Measurements from ENCODE around the gene GNPTAB.
"Not testable (repeated sequence)": the region's sequence is repeated elsewhere in the genome, so short reads cannot be mapped to it uniquely, and the experiment has no call there.

GNPTAB gene

DNA sequence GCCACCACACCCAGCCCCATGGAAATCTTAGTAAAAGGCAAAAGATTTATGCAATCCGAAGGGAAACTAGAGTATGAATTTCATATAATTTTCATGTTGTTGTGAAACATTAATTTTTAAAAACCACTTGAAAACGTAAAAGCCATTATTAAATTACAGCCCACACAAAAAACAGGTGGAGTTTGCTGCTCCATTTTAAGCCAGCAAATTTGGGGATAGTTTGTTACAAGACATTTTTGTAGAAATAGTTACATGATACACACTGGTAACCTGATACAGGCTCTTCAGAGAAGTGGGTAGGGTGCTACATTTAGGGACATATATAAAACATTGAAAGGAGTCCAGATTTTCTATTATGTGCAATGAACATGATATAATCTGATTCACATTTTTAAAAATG, 17.6 kb downstream of the GNPTAB start:
- no peak overlapping the region for H2AFZ ChIP-seq (ENCODE audit: low read depth, low read length)
- H3K79me2 ChIP-seq (ENCODE audit: low read length): peaks cover 13% of the 10 kb centered on the region
- no peak overlapping the region for H3K27ac ChIP-seq (ENCODE audit: low read length)
- H3K9ac ChIP-seq (ENCODE audit: low read length): no peak overlapping the region
- H3K4me1 ChIP-seq (ENCODE audit: low read length): no peaks in the 10 kb centered on the region
- H3K27me3 ChIP-seq (ENCODE audit: low read depth, low read length): 0 out of 2 replicates have a peak, but pooled peaks cover 2% of the 10 kb centered on the region
- no peaks in the 10 kb centered on the region for H3K9me3 ChIP-seq (ENCODE audit: insufficient read depth, low read length)
- TF ChIP-seq EZH2phosphoT487 (IDR thresholded peaks at IDR 0.05; ENCODE audit: low read depth): no peak
- TF ChIP-seq, protein P1, sequence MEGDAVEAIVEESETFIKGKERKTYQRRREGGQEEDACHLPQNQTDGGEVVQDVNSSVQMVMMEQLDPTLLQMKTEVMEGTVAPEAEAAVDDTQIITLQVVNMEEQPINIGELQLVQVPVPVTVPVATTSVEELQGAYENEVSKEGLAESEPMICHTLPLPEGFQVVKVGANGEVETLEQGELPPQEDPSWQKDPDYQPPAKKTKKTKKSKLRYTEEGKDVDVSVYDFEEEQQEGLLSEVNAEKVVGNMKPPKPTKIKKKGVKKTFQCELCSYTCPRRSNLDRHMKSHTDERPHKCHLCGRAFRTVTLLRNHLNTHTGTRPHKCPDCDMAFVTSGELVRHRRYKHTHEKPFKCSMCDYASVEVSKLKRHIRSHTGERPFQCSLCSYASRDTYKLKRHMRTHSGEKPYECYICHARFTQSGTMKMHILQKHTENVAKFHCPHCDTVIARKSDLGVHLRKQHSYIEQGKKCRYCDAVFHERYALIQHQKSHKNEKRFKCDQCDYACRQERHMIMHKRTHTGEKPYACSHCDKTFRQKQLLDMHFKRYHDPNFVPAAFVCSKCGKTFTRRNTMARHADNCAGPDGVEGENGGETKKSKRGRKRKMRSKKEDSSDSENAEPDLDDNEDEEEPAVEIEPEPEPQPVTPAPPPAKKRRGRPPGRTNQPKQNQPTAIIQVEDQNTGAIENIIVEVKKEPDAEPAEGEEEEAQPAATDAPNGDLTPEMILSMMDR (IDR thresholded peaks at IDR 0.05; ENCODE audit: low read depth, low read length): no peak
- peaks cover 4% of the 10 kb centered on the region for H3K36me3 ChIP-seq (replicated peaks; ENCODE audit: low read depth, low read length)
- H3K4me3 ChIP-seq (ENCODE audit: low read length): no peak overlapping the region
- no peak overlapping the region for H3K4me2 ChIP-seq (ENCODE audit: low read length)
- 0 out of 2 replicates have a peak, but pooled peaks cover 4% of the 10 kb centered on the region for H4K20me1 ChIP-seq (ENCODE audit: insufficient read depth, low read length)

DNA sequence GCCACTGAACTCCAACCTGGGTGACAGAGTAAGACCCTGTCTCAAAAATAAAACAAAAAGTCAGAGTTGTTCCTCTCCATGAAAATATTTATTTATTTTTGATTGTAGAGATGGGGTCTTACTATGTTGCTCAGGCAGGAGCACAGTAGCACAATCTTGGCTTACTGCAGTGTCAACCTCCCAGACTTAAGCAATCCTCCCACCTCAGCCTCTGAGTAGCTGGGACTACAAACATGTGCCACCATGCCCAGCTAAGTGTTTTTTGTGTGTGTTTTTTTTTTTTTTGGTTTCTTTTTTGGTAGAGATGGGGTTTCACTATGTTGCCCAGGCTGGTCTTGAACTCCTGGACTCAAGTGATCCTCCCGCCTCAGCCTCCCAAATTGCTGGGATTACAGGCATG, 18.0 kb downstream of the GNPTAB start:
- not testable (repeated sequence) for H3K9ac ChIP-seq (ENCODE audit: low read length); H3K36me3 ChIP-seq (replicated peaks; ENCODE audit: low read depth, low read length)
- H3K79me2 ChIP-seq (ENCODE audit: low read length): peaks cover 10% of the 10 kb centered on the region

DNA sequence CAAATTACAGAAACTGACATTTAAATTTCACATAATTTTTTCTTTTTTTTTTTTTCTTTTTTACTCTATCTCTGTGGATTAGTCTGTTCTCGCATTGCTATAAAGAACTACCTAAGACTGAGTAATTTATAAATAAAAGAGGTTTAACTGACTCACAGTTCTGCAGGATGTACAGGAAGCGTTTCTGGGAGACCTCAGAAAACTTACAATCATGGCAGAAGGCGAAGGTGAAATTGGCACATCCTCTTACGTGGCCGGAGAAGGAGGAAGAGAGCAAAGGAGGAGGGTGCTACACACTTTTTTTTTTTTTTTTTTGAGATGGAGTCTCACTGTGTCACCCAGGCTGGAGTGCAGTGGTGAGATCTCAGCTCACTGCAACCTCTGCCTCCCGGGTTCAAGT, 19.4 kb downstream of the GNPTAB start:
- not testable (repeated sequence) for H3K9ac ChIP-seq (ENCODE audit: low read length); H3K79me2 ChIP-seq (ENCODE audit: low read length); H3K36me3 ChIP-seq (replicated peaks; ENCODE audit: low read depth, low read length); H3K27me3 ChIP-seq (ENCODE audit: low read depth, low read length); H3K4me3 ChIP-seq (ENCODE audit: low read length); H3K27ac ChIP-seq (ENCODE audit: low read length); H3K4me2 ChIP-seq (ENCODE audit: low read length); H4K20me1 ChIP-seq (ENCODE audit: insufficient read depth, low read length); H3K9me3 ChIP-seq (ENCODE audit: insufficient read depth, low read length); H3K4me1 ChIP-seq (ENCODE audit: low read length); H2AFZ ChIP-seq (ENCODE audit: low read depth, low read length)

More for the DNA sequence above, 18.0 kb downstream of the GNPTAB start:
- H3K9me3 ChIP-seq (ENCODE audit: insufficient read depth, low read length); H3K27ac ChIP-seq (ENCODE audit: low read length); H3K4me2 ChIP-seq (ENCODE audit: low read length); H3K4me3 ChIP-seq (ENCODE audit: low read length); H3K4me1 ChIP-seq (ENCODE audit: low read length); H4K20me1 ChIP-seq (ENCODE audit: insufficient read depth, low read length); H3K27me3 ChIP-seq (ENCODE audit: low read depth, low read length); H2AFZ ChIP-seq (ENCODE audit: low read depth, low read length): not testable (repeated sequence)

DNA sequence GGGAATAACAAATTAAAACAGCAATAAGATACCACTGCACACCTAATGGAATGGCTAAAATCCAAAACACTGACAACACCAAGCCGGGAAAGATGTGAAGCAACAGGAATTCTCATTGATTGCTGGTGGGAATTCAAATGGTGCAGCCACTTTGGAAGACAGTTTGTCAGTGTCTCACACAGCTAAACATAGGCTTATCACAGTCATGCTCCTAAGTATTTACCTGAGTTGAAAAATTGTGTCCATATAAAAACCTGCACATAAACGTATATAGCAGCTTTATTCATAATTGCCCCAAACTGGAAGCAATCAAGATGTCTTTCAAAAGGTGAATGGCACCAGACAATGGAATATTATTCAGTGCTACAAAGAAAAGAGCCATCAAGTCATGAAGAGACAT, 21.6 kb downstream of the GNPTAB start:
- peaks cover 10% of the 10 kb centered on the region; the same call in 1 of the 2 replicates for H3K79me2 ChIP-seq (ENCODE audit: low read length)
- no peak overlapping the region for H3K27ac ChIP-seq (ENCODE audit: low read length)
- TF ChIP-seq, protein P1 (IDR thresholded peaks at IDR 0.05; ENCODE audit: low read depth, low read length): no peak
- TF ChIP-seq EZH2phosphoT487 (IDR thresholded peaks at IDR 0.05; ENCODE audit: low read depth): no peak
- H3K27me3 ChIP-seq (ENCODE audit: low read depth, low read length): no peaks in the 10 kb centered on the region
- H3K9ac ChIP-seq (ENCODE audit: low read length): no peak overlapping the region
- H3K36me3 ChIP-seq (replicated peaks; ENCODE audit: low read depth, low read length): no peaks in the 10 kb centered on the region
- no peak overlapping the region for H3K4me3 ChIP-seq (ENCODE audit: low read length)
- H4K20me1 ChIP-seq (ENCODE audit: insufficient read depth, low read length): no peaks in the 10 kb centered on the region
- H3K9me3 ChIP-seq (ENCODE audit: insufficient read depth, low read length): no peaks in the 10 kb centered on the region
- no peak overlapping the region for H3K4me2 ChIP-seq (ENCODE audit: low read length)
- no peak overlapping the region for H2AFZ ChIP-seq (ENCODE audit: low read depth, low read length)
- no peaks in the 10 kb centered on the region for H3K4me1 ChIP-seq (ENCODE audit: low read length)

DNA sequence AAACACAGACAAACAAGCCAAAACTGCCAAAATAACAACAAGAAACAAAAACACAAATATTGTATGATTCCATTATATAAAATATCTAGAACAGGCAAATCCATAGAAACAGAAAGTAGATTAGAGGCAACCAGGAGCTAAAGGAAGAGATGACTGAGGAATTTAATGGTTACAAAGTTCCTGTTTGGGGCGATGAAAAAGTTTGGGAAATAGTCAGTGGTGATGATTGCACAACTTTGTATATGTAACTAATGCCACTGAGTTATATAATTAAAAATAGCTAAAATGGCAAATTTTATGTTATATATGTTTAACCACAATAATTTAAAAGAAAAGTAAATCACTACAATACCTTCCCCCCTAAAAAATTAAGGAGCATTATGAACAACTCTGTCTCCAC, 24.5 kb downstream of the GNPTAB start:
- Histone ChIP-seq H3K4me2 (ENCODE audit: low read length) (no peak overlapping the region), H3K79me2 (ENCODE audit: low read length) (peaks cover 5% of the 10 kb centered on the region; the same call in 1 of the 2 replicates), H3K4me3 (ENCODE audit: low read length) (no peak overlapping the region), H4K20me1 (ENCODE audit: insufficient read depth, low read length) (no peaks in the 10 kb centered on the region), H3K27ac (ENCODE audit: low read length) (no peak overlapping the region), H2AFZ (ENCODE audit: low read depth, low read length) (no peak overlapping the region), H3K9me3 (ENCODE audit: insufficient read depth, low read length) (no peaks in the 10 kb centered on the region), H3K4me1 (ENCODE audit: low read length) (no peaks in the 10 kb centered on the region), H3K27me3 (ENCODE audit: low read depth, low read length) (no peaks in the 10 kb centered on the region), H3K9ac (ENCODE audit: low read length) (no peak overlapping the region), H3K36me3 (replicated peaks; ENCODE audit: low read depth, low read length) (no peaks in the 10 kb centered on the region)
- TF ChIP-seq, protein P1 (IDR thresholded peaks at IDR 0.05; ENCODE audit: low read depth, low read length): no peak
- no peak for TF ChIP-seq EZH2phosphoT487 (IDR thresholded peaks at IDR 0.05; ENCODE audit: low read depth)
